DND-41 (cell line): ENCODE data around the gene EYS.

Experiments
- ATAC-seq: fragments of 200-7000 bp; cut with Tn5 transposase; 3 replicates; pipeline ENCODE4 v1.9.1; 2021; ENCODE audit warnings: low read depth; ENCODE audit not compliant: insufficient read depth
- DNase-seq: peaks from one replicate; pipeline ENCODE4 v3.0.0-alpha.2; 2020
- H2AFZ ChIP-seq: 2 replicates; pipeline ENCODE4 v1.6.0; 2012; ENCODE audit warnings: low read depth, low read length
- H3K27ac ChIP-seq: 2 replicates; pipeline ENCODE4 v1.5.1; 2012; ENCODE audit warnings: low read length, inconsistent platforms
- H3K27me3 ChIP-seq: fragments of 200-600 bp; sonication (generic); 2 replicates; pipeline ENCODE4 v1.6.0; 2012; ENCODE audit warnings: low read length, mild to moderate bottlenecking, inconsistent platforms; ENCODE audit not compliant: insufficient read depth, poor library complexity
- H3K36me3 ChIP-seq: 2 replicates; pipeline ENCODE4 v1.5.1; 2012; ENCODE audit warnings: low read length, inconsistent platforms; ENCODE audit not compliant: insufficient read depth
- H3K4me1 ChIP-seq: 2 replicates; pipeline ENCODE4 v1.5.1; 2012; ENCODE audit warnings: mild to moderate bottlenecking, low read length; ENCODE audit not compliant: insufficient read depth
- H3K4me2 ChIP-seq: 2 replicates; pipeline ENCODE4 v1.6.0; 2012; ENCODE audit warnings: mild to moderate bottlenecking, moderate library complexity, low read length, inconsistent platforms; ENCODE audit not compliant: insufficient read depth
- H3K4me3 ChIP-seq, 2 experiments: fragments of 200-600 bp in 1 of 2; shearing (Covaris generic) in 1 of 2; 2 replicates each; pipeline ENCODE4 v1.5.1; 2012 to 2016; ENCODE audit warnings: inconsistent platforms in 2 of 2, low read length in 2 of 2, mild to moderate bottlenecking in 2 of 2, low read depth in 1 of 2, moderate library complexity in 1 of 2
- H3K79me2 ChIP-seq: 2 replicates; pipeline ENCODE4 v1.6.0; 2012; ENCODE audit warnings: low read length, inconsistent platforms; ENCODE audit not compliant: insufficient read depth
- H3K9ac ChIP-seq: 2 replicates; pipeline ENCODE4 v1.6.0; 2012; ENCODE audit warnings: low read depth, mild to moderate bottlenecking, inconsistent platforms, low read length, moderate library complexity
- H3K9me3 ChIP-seq: 2 replicates; pipeline ENCODE4 v1.5.1; 2012; ENCODE audit warnings: low read length, moderate library complexity, mild to moderate bottlenecking, inconsistent platforms; ENCODE audit not compliant: insufficient read depth, severe bottlenecking
- H4K20me1 ChIP-seq: 2 replicates; pipeline ENCODE4 v1.6.0; 2012; ENCODE audit warnings: low read length; ENCODE audit not compliant: insufficient read depth
- EZH2 ChIP-seq: IDR thresholded peaks from 3 replicates; pipeline ENCODE4 v1.6.1; 2012; ENCODE audit warnings: borderline replicate concordance, low read depth, mild to moderate bottlenecking, moderate library complexity, low read length, inconsistent platforms; ENCODE audit not compliant: severe bottlenecking
- TF ChIP-seq, protein P1 (sequence below): IDR thresholded peaks from 2 replicates; pipeline ENCODE4 v1.5.1; 2012; ENCODE audit warnings: borderline replicate concordance, low read length, moderate library complexity, mild to moderate bottlenecking; ENCODE audit not compliant: poor library complexity, severe bottlenecking; ENCODE audit errors: extremely low read depth

The EYS gene

DNA sequence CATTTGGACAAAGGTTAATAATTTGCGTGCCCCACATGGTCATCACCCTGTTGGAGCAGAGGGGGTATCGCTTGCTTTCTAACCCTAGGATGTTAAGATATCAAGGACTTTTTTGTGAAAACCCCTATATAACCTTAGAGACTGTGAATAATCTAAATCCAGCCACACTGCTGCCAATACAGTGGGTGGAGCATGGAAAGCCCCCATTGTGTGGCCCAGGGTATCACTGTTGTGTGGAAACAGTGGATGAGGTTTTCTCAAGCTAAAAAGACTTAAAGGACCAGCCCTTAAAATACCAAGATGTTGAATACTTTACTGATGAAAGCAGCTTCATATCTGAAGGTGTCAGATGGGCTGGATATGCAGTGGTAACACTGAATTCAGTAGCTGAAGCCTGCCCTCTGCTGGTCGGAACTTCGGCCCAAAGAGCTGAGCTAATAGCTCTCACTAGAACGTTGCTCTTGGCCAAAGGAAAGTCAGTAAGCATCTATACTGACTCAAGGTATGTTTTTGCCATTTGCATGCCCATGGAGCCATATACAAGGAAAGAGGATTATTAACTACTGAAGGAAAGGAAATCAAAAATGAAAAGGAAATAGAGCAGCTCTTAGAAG is 1376.2 kb downstream of the EYS start:
- no peaks in the 10 kb centered on the region for H3K36me3 ChIP-seq
- H3K4me2 ChIP-seq: no peak overlapping the region
- H3K4me3 ChIP-seq: no peak overlapping the region
- peak; percentile 41 for DNase-seq
- no peaks in the 10 kb centered on the region for H4K20me1 ChIP-seq
- H3K27ac ChIP-seq: no peak overlapping the region
- no peak for TF ChIP-seq EZH2
- TF ChIP-seq, protein P1, sequence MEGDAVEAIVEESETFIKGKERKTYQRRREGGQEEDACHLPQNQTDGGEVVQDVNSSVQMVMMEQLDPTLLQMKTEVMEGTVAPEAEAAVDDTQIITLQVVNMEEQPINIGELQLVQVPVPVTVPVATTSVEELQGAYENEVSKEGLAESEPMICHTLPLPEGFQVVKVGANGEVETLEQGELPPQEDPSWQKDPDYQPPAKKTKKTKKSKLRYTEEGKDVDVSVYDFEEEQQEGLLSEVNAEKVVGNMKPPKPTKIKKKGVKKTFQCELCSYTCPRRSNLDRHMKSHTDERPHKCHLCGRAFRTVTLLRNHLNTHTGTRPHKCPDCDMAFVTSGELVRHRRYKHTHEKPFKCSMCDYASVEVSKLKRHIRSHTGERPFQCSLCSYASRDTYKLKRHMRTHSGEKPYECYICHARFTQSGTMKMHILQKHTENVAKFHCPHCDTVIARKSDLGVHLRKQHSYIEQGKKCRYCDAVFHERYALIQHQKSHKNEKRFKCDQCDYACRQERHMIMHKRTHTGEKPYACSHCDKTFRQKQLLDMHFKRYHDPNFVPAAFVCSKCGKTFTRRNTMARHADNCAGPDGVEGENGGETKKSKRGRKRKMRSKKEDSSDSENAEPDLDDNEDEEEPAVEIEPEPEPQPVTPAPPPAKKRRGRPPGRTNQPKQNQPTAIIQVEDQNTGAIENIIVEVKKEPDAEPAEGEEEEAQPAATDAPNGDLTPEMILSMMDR: peak; percentile 64
- H3K4me1 ChIP-seq: no peaks in the 10 kb centered on the region
- H3K9ac ChIP-seq: no peak overlapping the region
- H3K9me3 ChIP-seq: no peaks in the 10 kb centered on the region
- H2AFZ ChIP-seq: no peak overlapping the region
- H3K79me2 ChIP-seq: no peaks in the 10 kb centered on the region
- no peak for ATAC-seq
- H3K27me3 ChIP-seq: no peaks in the 10 kb centered on the region

DNA sequence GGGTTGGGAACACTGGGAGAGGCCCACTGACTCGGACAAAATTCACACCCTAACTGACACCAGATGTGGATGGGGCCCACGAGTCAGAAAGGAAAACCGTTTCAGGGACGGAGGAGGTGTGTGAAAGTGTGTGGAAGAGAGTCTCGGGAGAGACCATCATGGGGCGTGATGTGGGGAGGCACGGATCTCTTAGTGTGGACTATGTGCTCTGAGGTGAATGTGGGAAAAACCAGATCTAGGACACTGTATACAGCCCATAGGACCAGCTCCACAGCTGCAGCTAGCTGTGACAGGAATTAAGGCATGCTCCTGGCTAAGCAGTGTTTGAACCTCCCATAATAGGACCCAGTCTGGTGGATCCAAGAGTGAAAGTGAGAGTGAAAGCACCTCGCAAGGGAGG is 1380.1 kb downstream of the EYS start:
- no peaks in the 10 kb centered on the region for H3K79me2 ChIP-seq
- TF ChIP-seq, protein P1: no peak
- TF ChIP-seq EZH2: no peak

DNA sequence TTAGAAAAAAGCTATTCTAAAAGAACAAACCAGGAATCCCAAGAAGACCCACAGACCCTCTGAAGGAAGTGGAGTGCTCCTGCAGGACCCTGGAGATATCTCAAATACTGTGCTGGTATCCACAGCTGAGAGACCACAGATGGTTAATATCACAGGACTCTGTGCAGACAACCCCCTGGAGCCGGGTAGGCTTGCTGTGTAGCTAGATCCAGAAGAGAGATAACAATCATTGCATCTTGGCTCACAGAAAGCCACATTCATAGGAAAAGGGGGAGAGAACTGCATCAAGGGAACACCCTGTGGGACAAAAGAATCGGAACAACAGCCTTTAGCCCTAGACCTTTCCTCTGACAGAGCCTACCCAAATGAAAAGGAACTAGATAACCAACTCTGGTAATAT is 1381.9 kb downstream of the EYS start:
- H3K9ac ChIP-seq: no peak overlapping the region
- H3K27ac ChIP-seq: no peak overlapping the region
- DNase-seq (no peak), ATAC-seq (no peak)
- no peaks in the 10 kb centered on the region for H3K79me2 ChIP-seq
- H3K27me3 ChIP-seq: no peaks in the 10 kb centered on the region
- no peaks in the 10 kb centered on the region for H3K9me3 ChIP-seq
- no peaks in the 10 kb centered on the region for H3K36me3 ChIP-seq
- H4K20me1 ChIP-seq: no peaks in the 10 kb centered on the region
- no peak overlapping the region for H2AFZ ChIP-seq
- no peak overlapping the region for H3K4me2 ChIP-seq
- no peak overlapping the region for H3K4me3 ChIP-seq
- no peak for TF ChIP-seq EZH2
- TF ChIP-seq, protein P1: no peak
- H3K4me1 ChIP-seq: no peaks in the 10 kb centered on the region

More for the DNA sequence above, 1380.1 kb downstream of the EYS start:
- H3K4me1 ChIP-seq: no peaks in the 10 kb centered on the region
- H3K27ac ChIP-seq: no peak overlapping the region
- H2AFZ ChIP-seq: no peak overlapping the region
- H3K27me3 ChIP-seq: no peaks in the 10 kb centered on the region
- DNase-seq (no peak), ATAC-seq (no peak)
- no peak overlapping the region for H3K4me2 ChIP-seq
- H3K9me3 ChIP-seq: no peaks in the 10 kb centered on the region
- H3K4me3 ChIP-seq: no peak overlapping the region
- no peaks in the 10 kb centered on the region for H3K36me3 ChIP-seq
- H4K20me1 ChIP-seq: no peaks in the 10 kb centered on the region
- H3K9ac ChIP-seq: no peak overlapping the region
